SHP77 (cell line): Measurements from ENCODE around the gene PKD2L1.
A peak's percentile ranks its signal among the peaks of the same experiment; 100 is the strongest.
"Not testable (repeated sequence)": the region's sequence is repeated elsewhere in the genome, so short reads cannot be mapped to it uniquely, and the experiment has no call there.

Experiments used
- DNase-seq, 2 experiments: peaks; one replicate each; lab custom pipeline; 2025; lab: John Stamatoyannopoulos, UW

Gene PKD2L1

GRCh38 chr10:100330079-100330478 lies at the start of gene PKD2L1:
TSS of gene PKD2L1 (minus strand) at chr10:100330228. CDS start at chr10:100330103, 125 bp downstream.
- peak in 1 of 2 experiments; percentile 8 for DNase-seq

- no peak for DNase-seq
Measured at GRCh38 chr10:100377830-100378229, 47.8 kb upstream of the PKD2L1 start.

- not testable (repeated sequence) for DNase-seq
Measured at GRCh38 chr10:100376656-100377055, 46.6 kb upstream of the PKD2L1 start.

DNA sequence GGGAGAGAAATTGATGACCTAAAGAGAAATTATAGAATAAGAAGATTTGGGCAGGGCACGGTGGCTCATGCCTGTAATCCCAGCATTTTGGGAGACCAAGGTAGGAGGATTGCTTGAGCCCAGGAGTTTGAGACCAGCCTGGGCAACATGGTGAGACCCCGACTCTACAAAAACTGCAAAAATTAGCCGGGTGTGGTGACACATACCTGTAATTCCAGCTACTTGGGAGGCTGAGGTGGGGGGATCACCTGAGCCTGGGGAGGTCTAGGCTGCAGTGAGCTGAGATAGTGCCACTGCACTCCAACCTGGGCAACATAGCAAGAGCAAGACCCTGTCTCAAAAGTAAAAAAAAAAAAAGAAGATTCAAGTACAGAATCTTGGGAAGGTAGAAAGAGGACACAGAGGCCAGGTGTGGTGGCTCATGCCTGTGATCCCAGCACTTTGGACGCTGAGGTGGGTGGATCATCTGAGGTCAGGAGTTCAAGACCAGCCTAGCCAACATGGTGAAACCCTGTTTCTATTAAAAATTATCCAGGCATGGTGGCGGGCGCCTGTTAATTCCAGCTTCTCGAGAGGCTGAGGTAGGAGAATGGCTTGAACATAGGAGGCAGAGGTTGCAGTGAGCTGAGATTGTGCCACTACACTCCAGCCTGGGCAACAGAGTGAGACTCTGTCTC lies 44.8 kb upstream of the PKD2L1 start:
- not testable (repeated sequence) for DNase-seq

DNA sequence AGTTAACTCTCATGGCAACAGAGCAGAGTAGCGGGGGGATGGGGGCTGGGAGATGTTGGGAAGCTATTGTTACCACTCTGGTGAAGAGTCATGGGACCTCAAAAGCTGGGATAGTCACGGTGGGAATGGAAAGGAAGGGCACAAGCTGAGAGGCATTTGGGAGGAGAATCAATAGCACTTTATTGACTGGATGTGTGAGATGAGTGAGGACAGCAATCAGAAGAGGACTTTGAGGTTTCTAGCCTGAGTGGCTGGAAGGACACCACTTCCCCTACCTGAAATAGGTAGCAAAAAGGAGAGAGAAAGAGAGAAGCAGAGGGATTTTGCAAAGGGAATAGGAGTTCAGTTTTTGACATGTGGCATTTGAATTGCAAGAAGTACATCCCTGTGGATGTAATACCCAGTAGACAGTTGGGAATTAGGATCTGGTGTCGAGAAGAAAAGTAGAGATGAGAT lies 44.2 kb upstream of the PKD2L1 start:
- DNase-seq = no peak

DNA sequence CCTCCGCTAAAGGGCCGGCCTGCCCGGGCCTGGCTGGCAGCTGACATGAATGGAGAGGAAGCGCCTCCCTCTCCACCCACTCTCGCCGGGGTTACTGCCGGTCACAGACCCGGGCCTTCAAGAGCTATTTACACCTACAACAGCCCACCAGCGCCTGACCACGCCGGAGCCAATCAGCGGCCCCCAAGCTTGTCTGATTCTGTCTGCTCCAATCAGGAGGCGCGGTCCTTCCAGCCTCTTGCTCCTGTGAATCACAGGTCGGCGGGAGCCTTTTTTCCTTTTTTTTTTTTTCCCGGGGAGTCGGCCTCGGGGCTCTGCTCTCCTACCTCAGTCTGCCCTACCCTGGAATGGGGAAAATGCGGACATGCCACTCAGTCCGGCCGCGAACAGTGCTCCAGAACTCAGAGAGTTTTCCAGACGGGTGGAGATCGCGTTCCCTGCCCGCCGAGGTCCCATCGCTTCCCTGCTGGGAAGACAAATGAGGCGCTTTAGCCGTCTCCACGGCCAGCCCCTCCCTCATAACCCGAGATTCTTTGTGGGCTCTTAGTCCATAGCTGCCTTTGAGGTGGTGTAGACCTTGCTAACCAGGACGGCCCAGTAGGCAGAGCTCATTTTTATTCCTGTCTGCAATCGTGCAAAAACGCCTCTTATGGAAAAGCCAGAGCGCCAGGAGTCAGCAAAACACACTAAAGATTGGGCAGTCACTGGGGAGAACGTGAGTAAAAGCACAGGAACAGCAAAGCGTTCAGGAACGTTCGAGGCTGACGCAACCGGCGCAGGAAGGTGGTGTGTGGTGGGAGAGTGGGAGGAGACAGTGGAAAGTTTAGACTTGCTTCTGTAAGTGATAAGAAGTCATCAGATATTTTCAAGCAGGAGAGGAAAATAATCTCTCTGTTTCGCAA lies 43.5 kb upstream of the PKD2L1 start:
- DNase-seq = peak; percentile 98

GRCh38 chr10:100372415-100373297 lies 42.6 kb upstream of the PKD2L1 start:
- DNase-seq = peak in 1 of 2 experiments; percentile 61

GRCh38 chr10:100371482-100372027 lies 41.5 kb upstream of the PKD2L1 start:
- DNase-seq = no peak

- peak in 1 of 2 experiments; percentile 49 for DNase-seq
Measured at GRCh38 chr10:100370714-100371481, 40.9 kb upstream of the PKD2L1 start.

DNA sequence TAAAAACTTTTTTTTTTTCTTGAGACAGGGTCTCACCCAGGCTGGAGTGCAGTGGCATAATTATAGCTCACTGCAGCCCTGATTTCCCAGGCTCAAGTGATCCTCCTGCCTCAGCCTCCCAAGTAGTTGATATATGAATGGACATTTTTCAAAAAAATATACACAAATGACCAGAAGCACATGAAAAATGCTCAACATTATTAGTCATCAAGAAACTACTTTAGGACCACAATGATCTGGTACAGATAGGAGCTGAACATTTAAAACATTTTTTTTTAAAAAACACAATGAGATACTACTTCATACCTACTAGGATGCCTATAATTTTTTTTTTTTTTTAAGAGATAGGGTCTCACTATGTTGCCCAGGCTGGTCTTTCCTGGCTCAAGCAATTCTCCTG lies 38.7 kb upstream of the PKD2L1 start:
- DNase-seq = no peak

DNA sequence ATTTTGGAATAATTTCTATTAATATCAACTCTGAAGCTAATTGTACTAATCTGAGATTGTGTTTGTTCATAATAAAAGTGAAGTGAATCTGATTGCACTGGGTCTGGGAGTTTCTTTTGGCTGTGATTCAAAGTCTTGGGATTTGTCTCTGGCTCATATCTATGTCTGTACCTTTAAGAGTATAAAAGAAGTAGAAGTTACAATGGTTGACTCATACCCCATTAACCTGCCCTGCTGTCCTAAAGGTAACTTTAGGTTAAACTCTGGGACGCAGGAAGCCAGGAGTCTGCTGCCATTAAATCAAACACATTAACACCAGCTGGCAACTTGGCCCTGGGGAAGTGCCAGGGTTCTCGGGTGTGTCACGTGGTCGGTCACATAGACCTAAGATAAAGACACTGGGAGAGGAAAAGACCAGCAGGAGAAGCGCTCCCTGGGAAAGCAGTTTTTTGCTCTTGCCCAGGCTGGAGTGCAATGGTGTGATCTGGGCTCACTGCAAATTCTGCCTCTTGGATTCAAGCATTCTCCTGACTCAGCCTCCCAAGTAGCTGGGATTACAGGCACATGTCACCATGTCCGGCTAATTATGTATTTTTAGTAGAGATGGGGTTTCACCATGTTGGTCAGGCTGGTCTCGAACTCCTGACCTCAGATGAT lies 34.8 kb upstream of the PKD2L1 start:
- peak; percentile 39 to 67 for DNase-seq

DNA sequence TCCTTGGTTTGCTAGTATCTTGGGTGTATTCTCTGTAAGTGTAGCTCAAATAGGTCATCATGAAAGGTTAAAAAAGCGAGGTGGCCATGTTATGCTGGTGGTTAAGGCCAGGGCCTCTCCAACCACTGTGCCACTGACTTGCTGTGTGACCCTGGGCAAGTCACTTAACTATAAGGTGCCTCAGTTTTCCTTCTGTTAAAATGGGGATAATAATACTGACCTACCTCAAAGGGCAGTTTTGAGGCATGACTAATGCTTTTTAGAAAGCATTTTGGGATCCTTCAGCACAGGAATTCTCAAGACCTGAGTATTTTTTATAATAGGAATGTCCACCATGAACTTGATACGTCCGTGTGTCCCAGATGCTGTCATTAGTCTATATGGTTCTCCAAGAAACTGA lies 34.1 kb upstream of the PKD2L1 start:
- DNase-seq = no peak

DNA sequence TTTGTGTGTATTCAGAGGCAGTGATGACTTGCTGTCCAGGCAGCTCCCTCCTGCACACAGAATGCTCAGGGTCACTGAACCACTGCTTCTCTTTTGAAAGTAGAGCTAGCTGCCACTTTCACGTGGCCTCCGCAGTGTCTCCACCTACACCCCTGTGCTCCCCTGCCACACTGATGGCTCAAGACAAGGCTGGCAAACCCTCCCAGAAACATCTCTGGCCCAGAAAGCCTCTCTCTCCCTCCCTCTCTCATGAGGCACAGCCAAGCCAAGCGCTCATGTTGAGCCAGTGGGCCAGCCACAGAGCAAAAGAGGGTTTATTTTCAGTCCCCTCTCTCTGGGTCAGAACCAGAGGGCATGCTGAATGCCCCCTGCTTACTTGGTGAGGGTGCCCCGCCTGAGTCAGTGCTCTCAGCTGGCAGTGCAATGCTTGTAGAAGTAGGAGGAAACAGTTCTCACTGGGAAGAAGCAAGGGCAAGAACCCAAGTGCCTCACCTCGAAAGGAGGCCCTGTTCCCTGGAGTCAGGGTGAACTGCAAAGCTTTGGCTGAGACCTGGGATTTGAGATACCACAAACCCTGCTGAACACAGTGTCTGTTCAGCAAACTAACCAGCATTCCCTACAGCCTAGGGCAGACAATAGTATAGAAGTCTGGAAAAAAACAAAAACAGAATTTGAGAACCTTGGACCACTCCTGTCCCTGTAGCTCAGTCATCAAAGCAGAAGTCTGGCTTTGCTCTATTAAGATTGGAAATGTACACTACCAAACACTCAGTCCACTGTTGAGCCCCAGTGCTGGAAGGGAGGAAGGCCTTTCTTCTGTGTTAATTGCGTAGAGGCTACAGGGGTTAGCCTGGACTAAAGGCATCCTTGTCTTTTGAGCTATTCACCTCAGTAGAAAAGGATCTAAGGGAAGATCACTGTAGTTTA lies 32.8 kb upstream of the PKD2L1 start:
- no peak for DNase-seq

DNA sequence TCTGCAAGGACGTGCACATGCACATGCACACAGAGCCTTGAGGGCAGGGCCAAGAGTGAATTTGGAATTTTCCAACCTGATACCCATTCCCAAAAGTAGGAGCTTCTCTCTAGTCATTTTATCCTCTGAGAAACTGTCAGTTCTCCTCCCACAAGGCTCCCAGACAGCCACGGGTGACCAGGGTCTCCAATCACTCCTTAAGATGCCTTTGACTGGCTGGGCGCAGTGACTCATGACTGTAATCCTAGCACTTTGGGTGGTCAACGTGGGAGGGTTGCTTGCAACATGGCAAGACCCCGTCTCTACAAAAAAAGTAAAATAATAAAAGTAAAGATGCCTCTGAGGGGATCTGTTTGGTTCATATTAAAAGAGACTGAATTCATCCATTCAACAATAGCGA lies 30.2 kb upstream of the PKD2L1 start:
- no peak for DNase-seq

DNA sequence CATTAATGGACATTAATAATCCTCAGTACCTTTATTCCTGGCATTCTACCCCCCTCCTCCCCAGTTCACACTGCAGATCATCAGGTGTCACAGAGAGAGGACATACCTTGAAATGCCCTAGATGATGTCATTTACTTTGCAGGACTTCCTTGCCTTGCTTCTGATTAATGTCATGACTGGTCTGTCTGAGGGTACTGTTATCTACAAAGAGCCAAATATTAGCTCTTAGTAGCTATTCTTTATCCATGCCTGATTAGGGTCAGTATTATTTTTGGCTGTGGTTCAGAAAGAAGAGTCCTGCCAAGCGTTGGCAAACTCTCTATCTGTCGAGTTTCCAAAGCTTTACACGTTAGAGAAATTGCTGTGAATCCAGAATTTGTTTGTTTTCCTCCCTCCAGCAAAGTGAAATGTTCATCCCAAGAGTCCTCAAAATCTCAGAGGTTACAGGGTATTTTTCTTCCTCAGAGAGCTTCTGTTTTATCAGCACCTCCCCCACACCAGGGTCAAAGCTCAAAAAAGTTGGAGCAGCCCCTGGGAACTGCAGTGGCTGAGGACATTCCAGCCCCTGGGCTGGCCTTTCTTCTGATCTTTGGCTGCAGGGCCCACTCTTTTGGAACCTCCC lies 29.6 kb upstream of the PKD2L1 start:
- DNase-seq = no peak

DNA sequence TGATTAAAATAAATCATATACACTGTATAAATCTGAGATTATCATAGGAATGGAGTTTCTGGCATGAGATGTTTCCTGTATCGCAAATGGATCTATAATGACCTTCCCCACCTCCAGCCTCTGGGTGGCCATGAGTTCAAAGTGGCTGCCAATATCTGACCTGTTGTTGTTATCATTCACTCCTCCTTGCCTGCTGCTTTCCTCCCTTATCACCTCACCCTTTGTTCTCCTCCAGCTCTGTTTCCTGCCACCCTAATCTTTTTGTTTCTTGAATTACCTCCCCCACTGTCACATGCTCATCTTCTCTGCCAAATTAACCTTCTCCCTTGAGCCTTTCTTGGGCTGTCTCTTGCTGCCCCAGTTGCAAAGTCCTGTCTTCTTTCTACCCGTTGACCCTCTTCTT lies 29.0 kb upstream of the PKD2L1 start:
- DNase-seq = no peak

- DNase-seq = no peak
Measured at GRCh38 chr10:100357059-100357858, 27.2 kb upstream of the PKD2L1 start.
